Left lung (tissue), 10 donors: ENCODE data around the gene POLR1A. TPM values are rescaled to one million over a fixed set of nuclear protein-coding genes. Genes with fewer than 3 reads are reported as not detected.

Experiments
- ATAC-seq: fragments of 200-7000 bp; cut with Tn5 transposase; one replicate; pipeline ENCODE4 v1.9.1; 2020; ENCODE audit warnings: moderate library complexity
- DNase-seq, 4 donors: peaks; one replicate each; pipeline ENCODE4 v3.0.0-alpha.2; 2013 to 2020
- H3K27ac ChIP-seq, 2 donors: fragments of 200-600 bp; sonication (generic) in 1 of 2; one replicate each; pipeline versions ENCODE4 v1.5.0 to v1.8.0; 2020 to 2021
- H3K27me3 ChIP-seq, 2 donors: fragments of 200-600 bp; sonication (generic) in 1 of 2; one replicate each; pipeline versions ENCODE4 v1.5.0 to v1.8.0; 2020 to 2021
- H3K36me3 ChIP-seq, 2 donors: fragments of 200-600 bp; sonication (generic) in 1 of 2; one replicate each; pipeline versions ENCODE4 v1.5.0 to v1.8.0; 2020 to 2021
- H3K4me1 ChIP-seq, 2 donors: fragments of 200-600 bp; one replicate each; pipeline ENCODE4 v1.8.0; 2021
- H3K4me3 ChIP-seq, 2 donors: fragments of 200-600 bp; sonication (generic) in 1 of 2; one replicate each; pipeline versions ENCODE4 v1.5.0 to v1.8.0; 2020 to 2021; ENCODE audit warnings: mild to moderate bottlenecking in 1 of 2
- H3K9me3 ChIP-seq, 2 donors: fragments of 200-600 bp; sonication (generic) in 1 of 2; one replicate each; pipeline versions ENCODE4 v1.5.0 to v1.8.0; 2020 to 2021
- intact Hi-C, 2 donors: fragments of 100-400 bp; cut with DNase I; formaldehyde crosslinking; loops; one replicate each; pipeline versions ENCODE4 v1.11.2 to v1.14.2; 2022
- polyA plus RNA-seq, 6 donors: library from polyadenylated mRNA; unstranded; fragments of 120-200 nt; gene quantifications; one replicate each; pipeline ENCODE4 v1.2.1, GENCODE V29; 2013; ENCODE audit not compliant: insufficient read length in 6 of 6
- total RNA-seq, 2 donors: library from RNA; stranded (reverse); fragmentation: NEBNext Ultra II Directional; extraction: Animal tissue kit (Norgen Biotek cat#: 25700); gene quantifications; one replicate each; pipeline ENCODE4 v1.2.1, GENCODE V29; 2021
- TF ChIP-seq, protein P1 (sequence below), 2 donors: fragments of 200-600 bp; sonication (generic) in 1 of 2; IDR thresholded peaks; one replicate each; pipeline versions ENCODE4 v1.5.0 to v1.8.0; 2021; ENCODE audit warnings: antibody characterized with exemption in 2 of 2
- donor health status: DM: no; HTN: yes; CAD: no.
- donor health status: DM: no; HTN: no; CAD: no.

POLR1A gene
- total and polyA plus RNA-seq, 8 donors, result 18.6 to 34.7 (median 21.9) TPM

- no peaks in the 10 kb centered on the region for H3K36me3 ChIP-seq
- peaks cover 11 to 26% of the 10 kb centered on the region in 2 donors for H3K4me1 ChIP-seq
- no peak for DNase-seq
- TF ChIP-seq, protein P1, sequence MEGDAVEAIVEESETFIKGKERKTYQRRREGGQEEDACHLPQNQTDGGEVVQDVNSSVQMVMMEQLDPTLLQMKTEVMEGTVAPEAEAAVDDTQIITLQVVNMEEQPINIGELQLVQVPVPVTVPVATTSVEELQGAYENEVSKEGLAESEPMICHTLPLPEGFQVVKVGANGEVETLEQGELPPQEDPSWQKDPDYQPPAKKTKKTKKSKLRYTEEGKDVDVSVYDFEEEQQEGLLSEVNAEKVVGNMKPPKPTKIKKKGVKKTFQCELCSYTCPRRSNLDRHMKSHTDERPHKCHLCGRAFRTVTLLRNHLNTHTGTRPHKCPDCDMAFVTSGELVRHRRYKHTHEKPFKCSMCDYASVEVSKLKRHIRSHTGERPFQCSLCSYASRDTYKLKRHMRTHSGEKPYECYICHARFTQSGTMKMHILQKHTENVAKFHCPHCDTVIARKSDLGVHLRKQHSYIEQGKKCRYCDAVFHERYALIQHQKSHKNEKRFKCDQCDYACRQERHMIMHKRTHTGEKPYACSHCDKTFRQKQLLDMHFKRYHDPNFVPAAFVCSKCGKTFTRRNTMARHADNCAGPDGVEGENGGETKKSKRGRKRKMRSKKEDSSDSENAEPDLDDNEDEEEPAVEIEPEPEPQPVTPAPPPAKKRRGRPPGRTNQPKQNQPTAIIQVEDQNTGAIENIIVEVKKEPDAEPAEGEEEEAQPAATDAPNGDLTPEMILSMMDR (IDR thresholded peaks at IDR 0.05), result no peak
- intact Hi-C loops, result no loop called here
- no peak for ATAC-seq
- no peaks in the 10 kb centered on the region for H3K27me3 ChIP-seq
- H3K9me3 ChIP-seq, result no peaks in the 10 kb centered on the region
- no peak overlapping the region for H3K27ac ChIP-seq
- no peak overlapping the region for H3K4me3 ChIP-seq
Measured at GRCh38 chr2:85990084-85990483, 115.6 kb downstream of the POLR1A start.

DNA sequence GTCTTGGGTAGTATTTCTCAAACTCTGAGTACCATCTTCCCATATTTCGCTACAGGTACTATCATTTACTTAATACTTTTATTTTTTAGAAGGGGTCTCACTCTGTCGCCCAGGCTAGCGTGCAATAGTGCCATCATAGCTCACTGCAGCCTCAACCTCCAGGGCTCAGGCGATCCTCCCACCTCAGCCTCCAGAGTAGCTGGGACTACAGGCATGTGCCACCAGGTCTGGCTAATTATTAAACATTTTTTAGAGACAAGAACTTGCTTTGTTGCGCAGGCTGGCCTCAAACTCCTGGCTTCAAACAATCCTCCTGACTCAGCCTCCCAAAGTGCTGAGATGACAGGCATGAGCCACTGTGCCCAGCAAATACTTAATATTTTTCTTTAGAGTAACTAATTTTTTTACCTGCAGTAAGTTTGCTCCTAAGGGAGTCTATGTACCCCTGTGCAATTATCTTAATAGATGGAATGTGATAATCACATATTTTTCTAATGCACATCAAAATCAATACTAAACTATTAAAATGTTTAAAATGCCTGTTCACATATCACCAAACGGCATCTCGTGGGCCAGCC, 116.3 kb downstream of the POLR1A start:
- intact Hi-C loops, result no loop called here
- H3K4me1 ChIP-seq, result peaks cover 9 to 19% of the 10 kb centered on the region in 2 donors
- TF ChIP-seq, protein P1 (IDR thresholded peaks at IDR 0.05), result no peak
- no peaks in the 10 kb centered on the region for H3K36me3 ChIP-seq
- H3K27me3 ChIP-seq, result no peaks in the 10 kb centered on the region
- ATAC-seq, result no peak
- H3K27ac ChIP-seq, result no peak overlapping the region
- no peak overlapping the region for H3K4me3 ChIP-seq
- no peak for DNase-seq
- no peaks in the 10 kb centered on the region for H3K9me3 ChIP-seq

GRCh38 chr2:85988914-85989270, 116.8 kb downstream of the POLR1A start:
- Histone ChIP-seq H3K9me3 (no peaks in the 10 kb centered on the region), H3K27ac (no peak overlapping the region), H3K36me3 (no peaks in the 10 kb centered on the region), H3K4me3 (no peak overlapping the region), H3K4me1 (peaks cover 4 to 15% of the 10 kb centered on the region in 2 donors), H3K27me3 (no peaks in the 10 kb centered on the region)
- TF ChIP-seq, protein P1 (IDR thresholded peaks at IDR 0.05), result no peak
- intact Hi-C loops, result no loop called here
- DNase-seq, result no peak
- ATAC-seq, result no peak

- intact Hi-C loops, result no loop called here
- DNase-seq (no peak), ATAC-seq (peak; percentile 58)
- no peaks in the 10 kb centered on the region for H3K27me3 ChIP-seq
- peaks cover 0 to 9% of the 10 kb centered on the region in 2 donors for H3K4me1 ChIP-seq
- TF ChIP-seq, protein P1 (IDR thresholded peaks at IDR 0.05), result no peak
- H3K9me3 ChIP-seq, result no peaks in the 10 kb centered on the region
- no peak overlapping the region for H3K27ac ChIP-seq
- H3K4me3 ChIP-seq, result no peak overlapping the region
- no peaks in the 10 kb centered on the region for H3K36me3 ChIP-seq
Measured at GRCh38 chr2:85988175-85988913, 117.3 kb downstream of the POLR1A start.

DNA sequence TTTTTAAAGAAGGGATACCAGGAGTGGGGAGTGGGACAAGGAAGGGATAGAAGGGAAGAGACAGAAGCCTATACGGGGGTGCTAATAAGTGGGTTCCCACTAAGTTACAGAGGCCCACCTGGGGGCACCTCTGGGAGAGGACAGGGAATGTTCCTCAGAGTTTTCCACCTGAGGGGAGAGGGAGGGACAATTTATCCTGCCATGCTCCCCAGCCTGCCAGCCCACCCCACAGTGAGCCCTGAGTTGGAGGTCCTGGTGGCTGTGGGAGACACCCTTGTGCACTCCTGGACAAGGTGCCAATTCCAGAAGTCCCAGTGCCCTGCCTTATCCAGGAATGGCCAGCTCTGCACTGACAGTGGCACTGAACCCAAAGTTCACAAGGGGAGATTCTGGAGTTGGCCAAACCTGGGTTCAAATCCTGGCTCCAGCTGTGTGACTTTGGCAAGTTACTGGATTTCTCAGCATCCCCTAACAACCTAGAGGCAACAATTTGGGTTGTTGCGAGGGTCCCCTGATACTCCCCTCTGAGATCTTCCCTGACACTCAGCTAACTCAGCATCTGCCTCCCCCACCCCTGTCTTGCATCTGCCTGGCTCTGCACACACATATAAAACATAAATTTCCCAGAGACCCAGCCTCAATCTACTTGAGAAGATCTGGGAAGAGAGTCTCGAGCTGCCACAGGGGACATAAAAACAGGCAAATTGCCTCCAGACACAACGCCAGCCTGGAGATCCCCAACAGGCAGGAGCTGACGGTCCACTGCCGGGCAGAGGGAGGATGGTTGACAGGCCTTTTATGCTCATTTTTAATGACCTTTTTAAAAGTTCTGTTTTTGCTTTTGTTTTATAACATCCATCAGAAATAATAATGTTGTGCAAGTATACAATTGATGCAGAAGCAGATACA, 118.2 kb downstream of the POLR1A start:
- TF ChIP-seq, protein P1 (IDR thresholded peaks at IDR 0.05), result no peak
- Histone ChIP-seq H3K4me3 (no peak overlapping the region), H3K4me1 (peaks cover 0 to under 1% of the 10 kb centered on the region in 2 donors), H3K36me3 (no peaks in the 10 kb centered on the region), H3K27ac (no peak overlapping the region), H3K9me3 (no peaks in the 10 kb centered on the region), H3K27me3 (no peaks in the 10 kb centered on the region)
- DNase-seq, result no peak
- intact Hi-C loops, result no loop called here
- ATAC-seq, result peak; percentile 32
